Mesenchymal stem cell (in vitro differentiated cells and primary cell): Measurements from ENCODE around the gene RPL18.
"Not testable (repeated sequence)": the region's sequence is repeated elsewhere in the genome, so short reads cannot be mapped to it uniquely, and the experiment has no call there.

Experiments
- DNase-seq: peaks from one replicate; pipeline ENCODE4 v3.0.0-alpha.2; 2013
- H2AFZ ChIP-seq: one replicate; pipeline ENCODE4 v1.6.1; 2013; ENCODE audit warnings: low read depth, mild to moderate bottlenecking, control low read depth, inconsistent platforms, low read length, moderate library complexity
- H2AK5ac ChIP-seq: 2 replicates; pipeline ENCODE4 v1.6.1; 2013; ENCODE audit warnings: low read length, moderate library complexity, mild to moderate bottlenecking, inconsistent platforms; ENCODE audit not compliant: severe bottlenecking
- H2BK120ac ChIP-seq: one replicate; pipeline ENCODE4 v1.6.1; 2013; ENCODE audit warnings: low read depth, mild to moderate bottlenecking, inconsistent platforms, low read length, moderate library complexity
- H2BK12ac ChIP-seq, 2 experiments: one replicate each; pipeline ENCODE4 v1.6.1; 2013; ENCODE audit warnings: inconsistent platforms in 2 of 2, low read length in 2 of 2, mild to moderate bottlenecking in 2 of 2, moderate library complexity in 2 of 2, control low read depth in 1 of 2
- H2BK15ac ChIP-seq: one replicate; pipeline ENCODE4 v1.6.1; 2013; ENCODE audit warnings: mild to moderate bottlenecking, low read depth, inconsistent platforms; ENCODE audit not compliant: poor library complexity, severe bottlenecking
- H2BK5ac ChIP-seq: 2 replicates; pipeline ENCODE4 v1.6.1; 2013; ENCODE audit warnings: low read depth, mild to moderate bottlenecking, low read length, control low read depth, inconsistent platforms; ENCODE audit not compliant: poor library complexity, severe bottlenecking
- H3K14ac ChIP-seq, 2 experiments: one replicate each; pipeline ENCODE4 v1.6.1; 2013; ENCODE audit warnings: inconsistent platforms in 2 of 2, low read length in 2 of 2, control low read depth in 1 of 2, mild to moderate bottlenecking in 1 of 2, moderate library complexity in 1 of 2
- H3K18ac ChIP-seq, 2 experiments: one replicate each; pipeline ENCODE4 v1.6.1; 2013; ENCODE audit warnings: inconsistent platforms in 2 of 2, low read length in 2 of 2, control low read depth in 1 of 2, low read depth in 1 of 2, mild to moderate bottlenecking in 1 of 2
- H3K23ac ChIP-seq, 2 experiments: one replicate each; pipeline ENCODE4 v1.6.1; 2013; ENCODE audit warnings: inconsistent platforms in 2 of 2, low read length in 2 of 2, mild to moderate bottlenecking in 2 of 2, moderate library complexity in 2 of 2, control low read depth in 1 of 2
- H3K27ac ChIP-seq: 2 replicates; pipeline ENCODE4 v1.5.1; 2013; ENCODE audit warnings: mild to moderate bottlenecking, moderate library complexity, low read length, control low read depth, inconsistent platforms; ENCODE audit not compliant: poor library complexity, severe bottlenecking
- H3K27me3 ChIP-seq, 2 experiments: 2 replicates each; pipeline versions ENCODE4 v1.6.1 to v1.7.0; 2013; ENCODE audit warnings: low read length in 2 of 2, mild to moderate bottlenecking in 2 of 2, moderate library complexity in 2 of 2, control low read depth in 1 of 2, inconsistent platforms in 1 of 2; ENCODE audit not compliant: control insufficient read depth in 1 of 2, insufficient read depth in 1 of 2
- H3K36me3 ChIP-seq, 2 experiments: 2 replicates each; pipeline versions ENCODE4 v1.6.1 to v1.7.0; 2013; ENCODE audit warnings: low read length in 2 of 2, control low read depth in 1 of 2, inconsistent platforms in 1 of 2, low read depth in 1 of 2, mild to moderate bottlenecking in 1 of 2; ENCODE audit not compliant: insufficient read depth in 2 of 2, control insufficient read depth in 1 of 2
- H3K4ac ChIP-seq, 2 experiments: one replicate each; pipeline ENCODE4 v1.6.1; 2013; ENCODE audit warnings: inconsistent platforms in 2 of 2, low read length in 2 of 2, mild to moderate bottlenecking in 2 of 2, moderate library complexity in 2 of 2, control low read depth in 1 of 2, low read depth in 1 of 2
- H3K4me1 ChIP-seq: 2 replicates; pipeline ENCODE4 v1.6.1; 2013; ENCODE audit warnings: low read depth, low read length, control low read depth; ENCODE audit not compliant: control insufficient read depth, insufficient read depth
- H3K4me2 ChIP-seq: 2 replicates; pipeline ENCODE4 v1.6.1; 2013; ENCODE audit warnings: low read length, mild to moderate bottlenecking, inconsistent platforms; ENCODE audit not compliant: poor library complexity, severe bottlenecking
- H3K4me3 ChIP-seq, 2 experiments: 2 replicates each; pipeline versions ENCODE4 v1.5.1 to v1.7.0; 2013; ENCODE audit warnings: low read length in 2 of 2, mild to moderate bottlenecking in 2 of 2, control low read depth in 1 of 2, low read depth in 1 of 2; ENCODE audit not compliant: insufficient read depth in 1 of 2
- H3K79me1 ChIP-seq: replicated peaks from 2 replicates; pipeline ENCODE4 v1.6.1; 2013; ENCODE audit warnings: mild to moderate bottlenecking, control low read depth, low read length, inconsistent platforms; ENCODE audit not compliant: poor library complexity, severe bottlenecking
- H3K9ac ChIP-seq: 2 replicates; pipeline ENCODE4 v1.7.0; 2013; ENCODE audit warnings: mild to moderate bottlenecking, low read length, moderate library complexity
- H3K9me3 ChIP-seq: 2 replicates; pipeline ENCODE4 v1.7.0; 2013; ENCODE audit warnings: mild to moderate bottlenecking, low read length; ENCODE audit not compliant: control insufficient read depth
- H4K8ac ChIP-seq: one replicate; pipeline ENCODE4 v1.6.1; 2013; ENCODE audit warnings: inconsistent platforms, mild to moderate bottlenecking, low read length, moderate library complexity
- H4K91ac ChIP-seq: one replicate; pipeline ENCODE4 v1.6.1; 2013; ENCODE audit warnings: mild to moderate bottlenecking, low read length, inconsistent platforms
- WGBS: methylation state at CpG from one replicate; pipeline ENCODE4 v1.1.7; 2013; ENCODE audit warnings: mixed read lengths; 5-methylcytosine and 5-hydroxymethylcytosine counted together

Gene RPL18

GRCh38 chr19:48659768-48660167 is 40.8 kb upstream of the RPL18 start:
- Histone ChIP-seq H2BK12ac (peak overlapping the region in 1 of 2 experiments; percentile 24), H4K91ac (no peak overlapping the region), H3K18ac (no peak overlapping the region), H3K79me1 (no peaks in the 10 kb centered on the region), H3K27ac (no peak overlapping the region), H3K27me3 (no peaks in the 10 kb centered on the region), H3K36me3 (no peaks in the 10 kb centered on the region), H3K14ac (no peak overlapping the region), H3K9ac (no peak overlapping the region), H3K4me1 (peaks cover 14% of the 10 kb centered on the region), H3K9me3 (no peaks in the 10 kb centered on the region), H2BK15ac (no peak overlapping the region), H3K4me3 (no peak overlapping the region), H2BK5ac (no peak overlapping the region), H3K23ac (no peak overlapping the region), H2BK120ac (no peak overlapping the region), H3K4ac (no peak overlapping the region), H4K8ac (no peak overlapping the region), H3K4me2 (no peak overlapping the region), H2AK5ac (no peak overlapping the region), H2AFZ (no peak overlapping the region)
- WGBS: 94% methylated on average over 5 of the region's 5 CpGs
- DNase-seq: peak; percentile 33

GRCh38 chr19:48658483-48658882 is 39.5 kb upstream of the RPL18 start:
- Histone ChIP-seq H2AK5ac (no peak overlapping the region), H3K36me3 (no peaks in the 10 kb centered on the region), H3K27me3 (peaks cover 0 to 3% of the 10 kb centered on the region in 2 experiments), H3K4me2 (no peak overlapping the region), H4K91ac (no peak overlapping the region), H3K27ac (no peak overlapping the region), H3K4ac (no peak overlapping the region), H3K4me1 (peaks cover 19% of the 10 kb centered on the region), H3K9ac (no peak overlapping the region), H3K23ac (no peak overlapping the region), H2BK15ac (no peak overlapping the region), H3K18ac (no peak overlapping the region), H2AFZ (no peak overlapping the region), H3K14ac (no peak overlapping the region), H3K79me1 (no peaks in the 10 kb centered on the region), H2BK120ac (no peak overlapping the region), H2BK12ac (no peak overlapping the region), H4K8ac (no peak overlapping the region), H2BK5ac (no peak overlapping the region), H3K9me3 (no peaks in the 10 kb centered on the region), H3K4me3 (no peak overlapping the region)
- DNase-seq: no peak
- 99% methylated on average over 6 of the region's 6 CpGs for WGBS

GRCh38 chr19:48657828-48658227 is 38.9 kb upstream of the RPL18 start:
- not testable (repeated sequence) for H4K91ac ChIP-seq, H3K4me3 ChIP-seq, H3K79me1 ChIP-seq, H4K8ac ChIP-seq, H3K14ac ChIP-seq, H3K27ac ChIP-seq, H2AFZ ChIP-seq, H3K9me3 ChIP-seq, H2BK5ac ChIP-seq, H2AK5ac ChIP-seq, H2BK120ac ChIP-seq, DNase-seq, H3K27me3 ChIP-seq, H2BK15ac ChIP-seq, H3K23ac ChIP-seq, H3K9ac ChIP-seq, H3K36me3 ChIP-seq, H3K4me2 ChIP-seq
- Histone ChIP-seq H3K18ac (peak overlapping the region in 1 of 2 experiments; percentile 70), H2BK12ac (peak overlapping the region in 1 of 2 experiments; percentile 50), H3K4me1 (peaks cover 21% of the 10 kb centered on the region), H3K4ac (peak overlapping the region in 1 of 2 experiments; percentile 28)
- WGBS: 95% methylated on average over 4 of the region's 5 CpGs

DNA sequence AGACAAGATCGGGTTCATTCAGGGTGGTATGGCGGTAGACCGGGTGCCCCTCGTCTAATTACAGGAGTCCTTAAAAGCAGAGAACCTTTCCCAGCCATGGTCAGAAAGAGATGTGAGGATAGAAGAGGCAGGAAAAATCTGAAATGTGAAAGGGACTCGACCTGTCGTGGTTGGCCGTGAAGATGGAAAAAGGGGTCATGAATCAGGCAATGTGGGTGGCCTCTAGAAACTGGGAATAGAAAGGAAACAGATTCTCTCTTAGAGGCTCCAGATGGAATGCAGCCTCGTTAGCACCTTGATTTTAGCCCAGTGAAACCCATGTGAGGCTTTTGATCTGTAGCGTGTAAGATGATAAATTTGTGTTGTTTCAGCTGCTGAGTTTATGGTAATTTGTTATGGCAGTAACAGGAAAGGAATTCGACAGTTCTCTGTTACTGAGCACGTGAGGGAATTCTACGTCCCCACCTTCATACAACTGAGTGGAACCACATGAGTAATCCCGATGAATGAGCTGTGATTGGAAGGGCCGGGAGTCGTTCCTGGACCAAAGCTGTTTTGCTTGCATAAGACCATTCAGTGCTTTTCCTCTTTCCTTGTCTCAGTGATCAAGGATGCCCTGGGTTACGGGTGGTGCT is 38.0 kb upstream of the RPL18 start:
- Histone ChIP-seq H3K36me3 (no peaks in the 10 kb centered on the region), H3K4ac (peak overlapping the region in 1 of 2 experiments; percentile 60), H3K9ac (no peak overlapping the region), H2AK5ac (no peak overlapping the region), H3K14ac (no peak overlapping the region), H3K18ac (no peak overlapping the region), H2BK12ac (peak overlapping the region in 1 of 2 experiments; percentile 73), H2BK15ac (no peak overlapping the region), H3K79me1 (no peaks in the 10 kb centered on the region), H3K4me2 (peak overlapping the region; percentile 17), H2BK120ac (no peak overlapping the region), H2BK5ac (peak overlapping the region; percentile 74), H3K4me3 (peak overlapping the region in 1 of 2 experiments; percentile 35), H3K27me3 (peaks cover 0 to 3% of the 10 kb centered on the region in 2 experiments), H3K9me3 (no peaks in the 10 kb centered on the region), H3K27ac (peak overlapping the region; percentile 69), H4K8ac (no peak overlapping the region), H4K91ac (no peak overlapping the region), H2AFZ (no peak overlapping the region), H3K4me1 (peaks cover 21% of the 10 kb centered on the region), H3K23ac (no peak overlapping the region)
- peak; percentile 87 for DNase-seq
- 34% methylated on average over 13 of the region's 16 CpGs for WGBS
